Retinal pigment epithelial cell (primary cell): ENCODE data around the gene NPVF.
A peak's percentile ranks its signal among the peaks of the same experiment; 100 is the strongest.

Experiments used
- DNase-seq: peaks from one replicate; pipeline ENCODE4 v3.0.0-alpha.2; 2010; ENCODE audit warnings: low read depth
- H3K4me3 ChIP-seq: 2 replicates; pipeline ENCODE4 v1.5.1; 2011; ENCODE audit warnings: mild to moderate bottlenecking, low read length, control low read depth, moderate library complexity
- CTCF ChIP-seq: conservative IDR thresholded peaks from 2 replicates; pipeline ENCODE4 v1.5.1; 2011; ENCODE audit warnings: low read depth, low read length, control low read depth, inconsistent platforms

The NPVF gene

GRCh38 chr7:25246306-25246705 lies 18.0 kb upstream of the NPVF start:
- no peak overlapping the region for H3K4me3 ChIP-seq
- DNase-seq: no peak

GRCh38 chr7:25244254-25245033 lies 16.2 kb upstream of the NPVF start:
- DNase-seq: no peak
- TF ChIP-seq CTCF: no peak
- no peak overlapping the region for H3K4me3 ChIP-seq

More at GRCh38 chr7:25246306-25246705, 18.0 kb upstream of the NPVF start:
- no peak for TF ChIP-seq CTCF

DNA sequence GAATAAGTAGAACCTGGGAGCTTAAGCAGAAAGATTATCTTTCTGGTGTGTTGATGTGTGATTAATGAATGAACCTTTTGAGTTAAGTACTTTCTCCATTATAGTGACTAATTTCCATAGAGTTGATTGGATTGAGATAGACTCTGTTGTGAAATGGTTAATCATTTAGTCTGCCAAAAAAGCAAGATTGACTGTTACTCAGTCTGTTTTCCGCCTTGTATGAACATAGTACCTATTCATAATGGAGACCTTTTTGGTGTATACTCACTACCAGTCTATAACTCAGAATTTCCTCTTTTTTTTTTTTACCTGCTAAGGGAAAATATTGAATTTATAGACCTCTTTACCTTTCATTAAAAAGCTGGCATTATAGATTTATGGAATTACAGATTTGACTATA lies 14.4 kb upstream of the NPVF start:
- no peak for TF ChIP-seq CTCF
- peak; percentile 28 for DNase-seq
- no peak overlapping the region for H3K4me3 ChIP-seq

DNA sequence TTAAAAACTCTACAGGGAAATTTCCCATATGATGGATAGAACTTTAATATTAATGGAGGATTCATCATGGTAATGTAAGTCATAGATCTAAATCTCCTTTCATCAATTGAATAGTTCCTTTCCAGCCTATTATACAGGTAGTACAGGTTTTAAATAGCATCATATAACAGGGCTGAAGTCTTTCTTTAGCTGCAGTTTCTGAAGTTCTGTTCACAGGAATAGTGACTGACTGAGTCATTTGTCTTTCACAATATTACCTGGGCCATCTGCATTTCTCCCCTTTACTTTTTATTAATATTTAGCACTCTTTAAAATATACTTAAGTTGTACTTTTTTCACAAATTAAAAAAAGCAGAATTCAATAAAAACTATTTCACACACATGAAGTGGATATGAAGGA lies 12.6 kb upstream of the NPVF start:
- H3K4me3 ChIP-seq: no peak overlapping the region
- TF ChIP-seq CTCF: no peak
- no peak for DNase-seq

GRCh38 chr7:25240340-25240739 lies 12.1 kb upstream of the NPVF start:
- DNase-seq: no peak
- no peak for TF ChIP-seq CTCF
- H3K4me3 ChIP-seq: no peak overlapping the region

GRCh38 chr7:25239888-25240287 lies 11.6 kb upstream of the NPVF start:
- no peak for TF ChIP-seq CTCF
- H3K4me3 ChIP-seq: no peak overlapping the region
- no peak for DNase-seq

- H3K4me3 ChIP-seq: no peak overlapping the region
- DNase-seq: no peak
- no peak for TF ChIP-seq CTCF
These were observed 9.9 kb upstream of the NPVF start for GRCh38 chr7:25238066-25238725.
